Lower leg skin (tissue), 4 donors: ENCODE measurements around the gene EP300. TPM values are rescaled to one million over a fixed set of nuclear protein-coding genes. Genes with fewer than 3 reads are reported as not detected.

Experiments used
- DNase-seq, 2 donors: peaks; one replicate each; pipeline ENCODE4 v3.0.0-alpha.2; 2019; ENCODE audit warnings: low spot score in 2 of 2
- H3K4me3 ChIP-seq: fragments of 200-600 bp; sonication (generic); 2 replicates; pipeline ENCODE4 v1.5.1; 2017; ENCODE audit warnings: mild to moderate bottlenecking, low read depth; ENCODE audit not compliant: poor library complexity, severe bottlenecking
- POLR2A ChIP-seq, 2 donors: fragments of 450-650 bp; IDR thresholded peaks; one replicate each; pipeline ENCODE4 v1.6.1; 2016 to 2017; ENCODE audit warnings: antibody characterized with exemption in 2 of 2, mild to moderate bottlenecking in 1 of 2, moderate library complexity in 1 of 2
- WGBS, 2 donors: methylation state at CpG; one replicate each; pipeline ENCODE4 v1.1.5; 2018; 5-methylcytosine and 5-hydroxymethylcytosine counted together
- intact Hi-C: fragments of 100-400 bp; cut with DNase I; formaldehyde crosslinking; loops from one replicate; pipeline ENCODE4 v1.15.0; 2023; ENCODE audit warnings: low total_unique reads
- total RNA-seq, 4 donors: library from RNA; depleted of rRNA; stranded (reverse); fragments of >200 nt; gene quantifications; one replicate each; pipeline ENCODE4 v1.1.0, GENCODE V29; 2016
- TF ChIP-seq, protein P1 (sequence below), 3 donors: fragments of 450-650 bp; IDR thresholded peaks; one replicate each; pipeline ENCODE4 v1.5.1; 2016; ENCODE audit warnings: antibody characterized with exemption in 3 of 3, mild to moderate bottlenecking in 3 of 3, moderate library complexity in 2 of 3

EP300 gene
- total RNA-seq, 4 donors from 2014 or later = 72.4 to 86.9 (median 74.9) TPM

- WGBS, 2 donors = 85 to 89% methylated on average over 9 of the region's 9 CpGs
- intact Hi-C loops = no loop called here
- no peak for DNase-seq
- no peak for TF ChIP-seq POLR2A (IDR thresholded peaks at IDR 0.05)
- TF ChIP-seq, protein P1, sequence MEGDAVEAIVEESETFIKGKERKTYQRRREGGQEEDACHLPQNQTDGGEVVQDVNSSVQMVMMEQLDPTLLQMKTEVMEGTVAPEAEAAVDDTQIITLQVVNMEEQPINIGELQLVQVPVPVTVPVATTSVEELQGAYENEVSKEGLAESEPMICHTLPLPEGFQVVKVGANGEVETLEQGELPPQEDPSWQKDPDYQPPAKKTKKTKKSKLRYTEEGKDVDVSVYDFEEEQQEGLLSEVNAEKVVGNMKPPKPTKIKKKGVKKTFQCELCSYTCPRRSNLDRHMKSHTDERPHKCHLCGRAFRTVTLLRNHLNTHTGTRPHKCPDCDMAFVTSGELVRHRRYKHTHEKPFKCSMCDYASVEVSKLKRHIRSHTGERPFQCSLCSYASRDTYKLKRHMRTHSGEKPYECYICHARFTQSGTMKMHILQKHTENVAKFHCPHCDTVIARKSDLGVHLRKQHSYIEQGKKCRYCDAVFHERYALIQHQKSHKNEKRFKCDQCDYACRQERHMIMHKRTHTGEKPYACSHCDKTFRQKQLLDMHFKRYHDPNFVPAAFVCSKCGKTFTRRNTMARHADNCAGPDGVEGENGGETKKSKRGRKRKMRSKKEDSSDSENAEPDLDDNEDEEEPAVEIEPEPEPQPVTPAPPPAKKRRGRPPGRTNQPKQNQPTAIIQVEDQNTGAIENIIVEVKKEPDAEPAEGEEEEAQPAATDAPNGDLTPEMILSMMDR (IDR thresholded peaks at IDR 0.05) = no peak
- H3K4me3 ChIP-seq = no peak overlapping the region
These were observed 114.3 kb downstream of the EP300 start for GRCh38 chr22:41206719-41207118.

- WGBS, 2 donors = 97 to 98% methylated on average over 10 of the region's 10 CpGs
- H3K4me3 ChIP-seq = no peak overlapping the region
- intact Hi-C loops = no loop called here
- no peak for TF ChIP-seq POLR2A (IDR thresholded peaks at IDR 0.05)
- TF ChIP-seq, protein P1 (IDR thresholded peaks at IDR 0.05) = no peak
- no peak for DNase-seq
These were observed 123.0 kb downstream of the EP300 start for GRCh38 chr22:41215409-41215808.

- intact Hi-C loops = no loop called here
- DNase-seq = no peak
- no peak overlapping the region for H3K4me3 ChIP-seq
- 86 to 94% methylated on average over 7 of the region's 7 CpGs for WGBS, 2 donors
- no peak for TF ChIP-seq POLR2A (IDR thresholded peaks at IDR 0.05)
- TF ChIP-seq, protein P1 (IDR thresholded peaks at IDR 0.05) = no peak
These were observed 123.5 kb downstream of the EP300 start for GRCh38 chr22:41215926-41216325.

- WGBS, 2 donors = 65 to 76% methylated on average over 10 to 13 of the region's 13 CpGs
- TF ChIP-seq, protein P1 (IDR thresholded peaks at IDR 0.05) = no peak
- no peak for TF ChIP-seq POLR2A (IDR thresholded peaks at IDR 0.05)
- H3K4me3 ChIP-seq = no peak overlapping the region
- intact Hi-C loops = no loop called here
- no peak for DNase-seq
These were observed 124.6 kb downstream of the EP300 start for GRCh38 chr22:41216984-41217383.

DNA sequence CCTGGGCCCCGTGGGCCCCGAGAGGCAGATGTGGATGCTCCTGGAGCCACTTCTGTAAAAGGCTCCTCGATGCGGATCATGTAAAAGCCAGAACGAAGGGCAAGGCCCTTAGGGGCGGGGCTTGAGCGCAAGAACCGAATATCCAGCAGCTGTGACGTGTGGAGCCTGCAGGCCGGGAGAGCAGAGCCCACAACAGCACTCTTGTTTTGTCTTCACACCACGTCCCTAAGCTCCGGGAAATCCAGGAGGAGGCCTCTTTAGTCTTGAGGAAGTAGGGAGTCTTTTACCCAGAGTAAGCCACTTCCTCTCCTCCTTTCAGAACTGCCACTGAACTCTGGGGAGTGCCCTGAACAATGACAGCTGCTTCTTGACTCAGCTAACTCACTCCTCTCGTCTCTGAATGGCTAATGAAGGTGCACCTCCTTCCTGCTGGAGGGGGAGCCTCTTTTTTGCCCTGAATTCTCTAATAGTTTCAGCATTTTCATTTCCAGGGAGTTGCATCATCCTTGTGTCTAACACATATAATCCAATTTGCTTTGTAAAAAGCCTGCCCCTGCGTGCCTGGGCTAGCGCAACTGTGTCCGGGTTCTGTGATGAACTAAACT is 125.3 kb downstream of the EP300 start:
- intact Hi-C loops = no loop called here
- TF ChIP-seq POLR2A (IDR thresholded peaks at IDR 0.05) = no peak
- TF ChIP-seq, protein P1 (IDR thresholded peaks at IDR 0.05) = no peak
- WGBS, 2 donors = 36 to 46% methylated on average over 16 of the region's 16 CpGs
- H3K4me3 ChIP-seq = no peak overlapping the region
- DNase-seq = peak; percentile 51 to 87
